H1 (cell line): ENCODE measurements around the gene ACBD6. TPM values are rescaled to one million over a fixed set of nuclear protein-coding genes. Genes with fewer than 3 reads are reported as not detected.
A peak's percentile ranks its signal among the peaks of the same experiment; 100 is the strongest.

ENCODE experiments used
- ASH2L ChIP-seq: fragments of 200-600, 300-600 bp; sonication (generic); IDR thresholded peaks from one replicate; pipeline ENCODE4 v1.7.1; 2017; ENCODE audit warnings: low read length
- RBBP5 ChIP-seq: IDR thresholded peaks from 2 replicates; pipeline ENCODE4 v1.7.1; 2012; ENCODE audit warnings: low read depth, mild to moderate bottlenecking, inconsistent platforms, low read length, moderate library complexity, borderline replicate concordance
- RXRA ChIP-seq: IDR thresholded peaks from 2 replicates; pipeline ENCODE4 v1.6.1; 2011; ENCODE audit warnings: low read depth, mild to moderate bottlenecking, low read length, moderate library complexity; ENCODE audit not compliant: insufficient read depth
- SAP30 ChIP-seq: fragments of 300-600 bp; sonication (generic); IDR thresholded peaks from 2 replicates; pipeline ENCODE4 v1.7.1; 2012; ENCODE audit warnings: low read length, moderate library complexity, mild to moderate bottlenecking, inconsistent platforms; ENCODE audit not compliant: insufficient read depth, insufficient replicate concordance
- TCF12 ChIP-seq: IDR thresholded peaks from 2 replicates; pipeline ENCODE4 v1.6.1; 2011; ENCODE audit warnings: low read depth, mild to moderate bottlenecking, low read length
- TEAD4 ChIP-seq: IDR thresholded peaks from 2 replicates; pipeline ENCODE4 v1.6.1; 2012; ENCODE audit warnings: low read depth, low read length, inconsistent platforms, mixed read lengths
- polyA plus RNA-seq, 7 experiments: library from polyadenylated mRNA; depleted of rRNA in 3 of 7; stranded (reverse) in 5 of 7; unstranded in 2 of 7; fragments of >200 nt in 5 of 7; fragments of 200-250 nt in 2 of 7; gene quantifications; 1 replicate in 5 of 7; 2 replicates in 1 of 7; 4 replicates in 1 of 7; pipeline versions ENCODE4 v1.2.1 to v1.2.3, GENCODE V29; 2011 to 2013; ENCODE audit warnings: missing spikeins in 2 of 7, mixed read lengths in 2 of 7
- total RNA-seq: library from RNA; stranded (reverse); fragmentation: NEBNext Ultra II Directional; extraction: Animal tissue kit (Norgen Biotek cat#: 25700); gene quantifications from 2 replicates; pipeline ENCODE4 v1.2.1, GENCODE V29; 2021
- TF ChIP-seq, protein P1 (sequence below): fragments of 300-600 bp; sonication (generic); IDR thresholded peaks from 2 replicates; pipeline ENCODE4 v1.7.1; 2012; ENCODE audit warnings: low read length, moderate library complexity, mild to moderate bottlenecking, inconsistent platforms; ENCODE audit not compliant: insufficient replicate concordance
- TF ChIP-seq, protein P2 (sequence below): IDR thresholded peaks from 2 replicates; pipeline ENCODE4 v1.6.1; 2012; ENCODE audit warnings: inconsistent platforms

The ACBD6 gene
- total and polyA plus RNA-seq, 2 of the 8 experiments (the other 6 are each of a cell fraction or from before 2014, with no cell fraction given) = 52.0 to 67.7 TPM

DNA sequence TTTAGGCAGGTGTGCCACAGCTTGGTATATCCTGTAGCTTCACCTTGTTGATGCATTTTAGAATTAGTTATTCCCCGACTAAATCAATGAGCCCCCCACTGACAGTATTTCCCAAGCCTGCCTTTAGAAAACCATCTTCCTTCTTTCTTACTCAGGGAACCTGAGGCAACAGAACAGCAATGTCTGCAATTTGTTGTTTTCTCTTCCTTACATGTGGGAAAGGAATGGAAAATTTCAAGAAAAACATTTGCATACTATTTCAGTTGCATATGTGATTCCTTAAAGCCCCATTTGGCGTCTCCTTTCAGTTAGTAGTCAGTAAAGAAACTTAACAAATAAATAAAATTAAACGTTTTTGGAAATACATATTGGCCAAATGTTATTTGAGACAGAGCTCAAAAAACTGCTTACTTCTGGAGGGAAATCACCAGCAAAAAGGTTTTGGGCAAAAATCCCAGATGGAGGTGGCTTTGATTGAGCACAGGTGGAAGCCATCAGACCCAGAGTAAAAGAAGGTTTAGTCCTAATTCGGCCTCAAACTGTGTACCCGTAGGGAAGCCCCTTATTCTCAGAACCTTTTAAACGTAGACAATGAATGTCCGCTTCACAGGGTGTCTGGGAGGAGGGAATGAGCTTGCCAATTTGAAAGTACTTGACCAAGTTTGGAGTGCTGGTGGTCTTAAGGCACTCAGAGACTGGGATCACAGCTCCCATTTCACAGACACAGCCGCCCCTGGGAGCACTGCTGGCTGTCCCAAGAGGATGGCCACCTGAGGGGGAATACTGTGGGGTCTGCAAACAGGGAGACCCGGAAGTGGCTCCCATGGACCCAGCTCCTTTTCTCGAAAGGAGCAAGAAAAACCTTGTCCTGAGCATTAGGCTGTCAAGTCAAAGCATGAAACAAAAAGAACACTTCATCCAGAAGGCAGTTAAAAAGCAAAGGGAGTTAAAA is 263.0 kb downstream of the ACBD6 start (continued):
- TF ChIP-seq ASH2L (peak; percentile 48), RBBP5 (no peak), TEAD4 (no peak), SAP30 (no peak), TCF12 (peak; percentile 51; the same call in 1 of the 2 replicates), RXRA (no peak)
- TF ChIP-seq, protein P1, sequence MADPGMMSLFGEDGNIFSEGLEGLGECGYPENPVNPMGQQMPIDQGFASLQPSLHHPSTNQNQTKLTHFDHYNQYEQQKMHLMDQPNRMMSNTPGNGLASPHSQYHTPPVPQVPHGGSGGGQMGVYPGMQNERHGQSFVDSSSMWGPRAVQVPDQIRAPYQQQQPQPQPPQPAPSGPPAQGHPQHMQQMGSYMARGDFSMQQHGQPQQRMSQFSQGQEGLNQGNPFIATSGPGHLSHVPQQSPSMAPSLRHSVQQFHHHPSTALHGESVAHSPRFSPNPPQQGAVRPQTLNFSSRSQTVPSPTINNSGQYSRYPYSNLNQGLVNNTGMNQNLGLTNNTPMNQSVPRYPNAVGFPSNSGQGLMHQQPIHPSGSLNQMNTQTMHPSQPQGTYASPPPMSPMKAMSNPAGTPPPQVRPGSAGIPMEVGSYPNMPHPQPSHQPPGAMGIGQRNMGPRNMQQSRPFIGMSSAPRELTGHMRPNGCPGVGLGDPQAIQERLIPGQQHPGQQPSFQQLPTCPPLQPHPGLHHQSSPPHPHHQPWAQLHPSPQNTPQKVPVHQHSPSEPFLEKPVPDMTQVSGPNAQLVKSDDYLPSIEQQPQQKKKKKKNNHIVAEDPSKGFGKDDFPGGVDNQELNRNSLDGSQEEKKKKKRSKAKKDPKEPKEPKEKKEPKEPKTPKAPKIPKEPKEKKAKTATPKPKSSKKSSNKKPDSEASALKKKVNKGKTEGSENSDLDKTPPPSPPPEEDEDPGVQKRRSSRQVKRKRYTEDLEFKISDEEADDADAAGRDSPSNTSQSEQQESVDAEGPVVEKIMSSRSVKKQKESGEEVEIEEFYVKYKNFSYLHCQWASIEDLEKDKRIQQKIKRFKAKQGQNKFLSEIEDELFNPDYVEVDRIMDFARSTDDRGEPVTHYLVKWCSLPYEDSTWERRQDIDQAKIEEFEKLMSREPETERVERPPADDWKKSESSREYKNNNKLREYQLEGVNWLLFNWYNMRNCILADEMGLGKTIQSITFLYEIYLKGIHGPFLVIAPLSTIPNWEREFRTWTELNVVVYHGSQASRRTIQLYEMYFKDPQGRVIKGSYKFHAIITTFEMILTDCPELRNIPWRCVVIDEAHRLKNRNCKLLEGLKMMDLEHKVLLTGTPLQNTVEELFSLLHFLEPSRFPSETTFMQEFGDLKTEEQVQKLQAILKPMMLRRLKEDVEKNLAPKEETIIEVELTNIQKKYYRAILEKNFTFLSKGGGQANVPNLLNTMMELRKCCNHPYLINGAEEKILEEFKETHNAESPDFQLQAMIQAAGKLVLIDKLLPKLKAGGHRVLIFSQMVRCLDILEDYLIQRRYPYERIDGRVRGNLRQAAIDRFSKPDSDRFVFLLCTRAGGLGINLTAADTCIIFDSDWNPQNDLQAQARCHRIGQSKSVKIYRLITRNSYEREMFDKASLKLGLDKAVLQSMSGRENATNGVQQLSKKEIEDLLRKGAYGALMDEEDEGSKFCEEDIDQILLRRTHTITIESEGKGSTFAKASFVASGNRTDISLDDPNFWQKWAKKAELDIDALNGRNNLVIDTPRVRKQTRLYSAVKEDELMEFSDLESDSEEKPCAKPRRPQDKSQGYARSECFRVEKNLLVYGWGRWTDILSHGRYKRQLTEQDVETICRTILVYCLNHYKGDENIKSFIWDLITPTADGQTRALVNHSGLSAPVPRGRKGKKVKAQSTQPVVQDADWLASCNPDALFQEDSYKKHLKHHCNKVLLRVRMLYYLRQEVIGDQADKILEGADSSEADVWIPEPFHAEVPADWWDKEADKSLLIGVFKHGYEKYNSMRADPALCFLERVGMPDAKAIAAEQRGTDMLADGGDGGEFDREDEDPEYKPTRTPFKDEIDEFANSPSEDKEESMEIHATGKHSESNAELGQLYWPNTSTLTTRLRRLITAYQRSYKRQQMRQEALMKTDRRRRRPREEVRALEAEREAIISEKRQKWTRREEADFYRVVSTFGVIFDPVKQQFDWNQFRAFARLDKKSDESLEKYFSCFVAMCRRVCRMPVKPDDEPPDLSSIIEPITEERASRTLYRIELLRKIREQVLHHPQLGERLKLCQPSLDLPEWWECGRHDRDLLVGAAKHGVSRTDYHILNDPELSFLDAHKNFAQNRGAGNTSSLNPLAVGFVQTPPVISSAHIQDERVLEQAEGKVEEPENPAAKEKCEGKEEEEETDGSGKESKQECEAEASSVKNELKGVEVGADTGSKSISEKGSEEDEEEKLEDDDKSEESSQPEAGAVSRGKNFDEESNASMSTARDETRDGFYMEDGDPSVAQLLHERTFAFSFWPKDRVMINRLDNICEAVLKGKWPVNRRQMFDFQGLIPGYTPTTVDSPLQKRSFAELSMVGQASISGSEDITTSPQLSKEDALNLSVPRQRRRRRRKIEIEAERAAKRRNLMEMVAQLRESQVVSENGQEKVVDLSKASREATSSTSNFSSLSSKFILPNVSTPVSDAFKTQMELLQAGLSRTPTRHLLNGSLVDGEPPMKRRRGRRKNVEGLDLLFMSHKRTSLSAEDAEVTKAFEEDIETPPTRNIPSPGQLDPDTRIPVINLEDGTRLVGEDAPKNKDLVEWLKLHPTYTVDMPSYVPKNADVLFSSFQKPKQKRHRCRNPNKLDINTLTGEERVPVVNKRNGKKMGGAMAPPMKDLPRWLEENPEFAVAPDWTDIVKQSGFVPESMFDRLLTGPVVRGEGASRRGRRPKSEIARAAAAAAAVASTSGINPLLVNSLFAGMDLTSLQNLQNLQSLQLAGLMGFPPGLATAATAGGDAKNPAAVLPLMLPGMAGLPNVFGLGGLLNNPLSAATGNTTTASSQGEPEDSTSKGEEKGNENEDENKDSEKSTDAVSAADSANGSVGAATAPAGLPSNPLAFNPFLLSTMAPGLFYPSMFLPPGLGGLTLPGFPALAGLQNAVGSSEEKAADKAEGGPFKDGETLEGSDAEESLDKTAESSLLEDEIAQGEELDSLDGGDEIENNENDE = peak; percentile 81
- TF ChIP-seq, protein P2, sequence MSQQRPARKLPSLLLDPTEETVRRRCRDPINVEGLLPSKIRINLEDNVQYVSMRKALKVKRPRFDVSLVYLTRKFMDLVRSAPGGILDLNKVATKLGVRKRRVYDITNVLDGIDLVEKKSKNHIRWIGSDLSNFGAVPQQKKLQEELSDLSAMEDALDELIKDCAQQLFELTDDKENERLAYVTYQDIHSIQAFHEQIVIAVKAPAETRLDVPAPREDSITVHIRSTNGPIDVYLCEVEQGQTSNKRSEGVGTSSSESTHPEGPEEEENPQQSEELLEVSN = no peak
